ENCODE results near the gene ARHGEF11. TPM values are rescaled to one million over a fixed set of nuclear protein-coding genes. Genes with fewer than 3 reads are reported as not detected.
A peak's percentile ranks its signal among the peaks of the same experiment; 100 is the strongest.

The ARHGEF11 gene
- total and polyA plus RNA-seq, 2 donors (not counting 1 experiment from before 2014, with no cell fraction given) = 1.0 to 4.6 TPM

DNA sequence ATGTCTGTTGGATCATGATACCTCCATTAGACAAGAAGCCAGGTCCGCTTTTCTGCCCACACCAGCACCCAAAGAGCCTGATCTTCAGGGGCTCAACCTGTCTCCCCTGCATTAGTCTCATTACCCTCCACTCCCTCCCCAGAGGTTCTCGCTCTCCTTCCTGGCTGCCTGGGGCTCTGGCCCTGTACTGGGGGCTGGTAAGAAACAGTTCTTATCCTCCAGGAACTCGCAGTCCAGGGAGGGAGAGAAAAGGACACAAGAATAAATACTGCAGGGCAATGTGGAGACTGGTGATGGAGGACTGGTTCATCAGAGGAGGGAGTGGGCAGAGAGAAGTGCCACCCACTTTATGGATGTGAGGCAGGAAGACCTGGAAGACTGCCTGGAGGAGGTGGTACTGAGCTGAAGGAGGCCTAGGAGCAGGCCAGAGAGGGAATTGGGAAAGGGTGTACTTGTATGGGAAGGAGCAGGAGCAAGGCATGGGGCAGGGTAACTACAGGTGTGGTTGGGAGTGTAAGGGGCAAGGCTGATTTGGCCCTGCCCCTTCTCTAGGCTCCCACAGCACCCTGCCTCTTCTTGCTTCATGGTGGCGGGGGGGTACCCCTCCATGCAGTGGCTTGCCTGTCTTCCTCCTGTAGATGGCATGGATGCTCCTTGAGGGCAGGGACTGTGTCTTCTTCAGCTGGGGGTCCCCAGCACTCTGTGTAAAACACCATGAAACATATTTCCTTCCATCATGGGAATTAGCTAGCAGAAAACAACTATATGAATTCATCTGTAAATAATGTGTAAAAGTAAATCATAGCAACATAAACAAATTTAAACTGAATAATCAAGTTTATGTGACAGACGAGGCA lies 120.2 kb downstream of the ARHGEF11 start:
- Histone ChIP-seq H3K9me3 (ENCODE audit: control extremely low read depth in 1 of 3, control insufficient read depth in 2 of 3, insufficient read depth in 1 of 3, low read length in 2 of 3) (no peaks in the 10 kb centered on the region), H3K4me3 (ENCODE audit: control extremely low read depth in 1 of 5, extremely low read depth in 1 of 5, insufficient read depth in 1 of 5, low read depth in 2 of 5, low read length in 4 of 5) (no peak overlapping the region), H3K79me2 (ENCODE audit: control insufficient read depth, insufficient read depth, low read length) (no peaks in the 10 kb centered on the region), H4K20me1 (ENCODE audit: control insufficient read depth, insufficient read depth, low read length, poor library complexity, severe bottlenecking) (no peaks in the 10 kb centered on the region), H3K9ac (ENCODE audit: low read length) (no peak overlapping the region), H2AFZ (ENCODE audit: insufficient read depth, low read depth, low read length, poor library complexity, severe bottlenecking) (no peak overlapping the region), H3K4me2 (replicated peaks; ENCODE audit: low read depth, low read length, poor library complexity, severe bottlenecking) (no peak overlapping the region), H3K36me3 (replicated peaks in 1 of 2; ENCODE audit: control extremely low read depth in 1 of 2, control insufficient read depth in 1 of 2, extremely low read depth in 1 of 2, insufficient read depth in 2 of 2, low read length in 1 of 2) (no peaks in the 10 kb centered on the region), H3K27ac (ENCODE audit: low read length in 2 of 2) (no peak overlapping the region), H3K27me3 (replicated peaks in 1 of 4; ENCODE audit: control extremely low read depth in 1 of 4, control insufficient read depth in 3 of 4, insufficient read depth in 4 of 4, low read length in 3 of 4) (peaks cover 0 to 82% (median 42%) of the 10 kb centered on the region in 4 experiments), H3K4me1 (ENCODE audit: control insufficient read depth in 2 of 2, insufficient read depth in 2 of 2, low read length in 2 of 2) (peaks cover 19 to 23% of the 10 kb centered on the region in 2 donors)
- intact Hi-C loops (cut with micrococcal nuclease) = no loop called here
- POLR2A ChIA-PET = no interaction called here
- Mint-ChIP-seq H3K27ac (no peak overlapping the region), H3K27me3 (peaks cover 78% of the 10 kb centered on the region), H3K4me3 (no peak overlapping the region), H3K9me3 (ENCODE audit: insufficient read depth) (no peaks in the 10 kb centered on the region), H3K4me1 (peaks cover 18% of the 10 kb centered on the region)
- CTCF ChIA-PET = no interaction called here
- no peak for ATAC-seq (ENCODE audit: low read depth)
- TF ChIP-seq, protein P1, sequence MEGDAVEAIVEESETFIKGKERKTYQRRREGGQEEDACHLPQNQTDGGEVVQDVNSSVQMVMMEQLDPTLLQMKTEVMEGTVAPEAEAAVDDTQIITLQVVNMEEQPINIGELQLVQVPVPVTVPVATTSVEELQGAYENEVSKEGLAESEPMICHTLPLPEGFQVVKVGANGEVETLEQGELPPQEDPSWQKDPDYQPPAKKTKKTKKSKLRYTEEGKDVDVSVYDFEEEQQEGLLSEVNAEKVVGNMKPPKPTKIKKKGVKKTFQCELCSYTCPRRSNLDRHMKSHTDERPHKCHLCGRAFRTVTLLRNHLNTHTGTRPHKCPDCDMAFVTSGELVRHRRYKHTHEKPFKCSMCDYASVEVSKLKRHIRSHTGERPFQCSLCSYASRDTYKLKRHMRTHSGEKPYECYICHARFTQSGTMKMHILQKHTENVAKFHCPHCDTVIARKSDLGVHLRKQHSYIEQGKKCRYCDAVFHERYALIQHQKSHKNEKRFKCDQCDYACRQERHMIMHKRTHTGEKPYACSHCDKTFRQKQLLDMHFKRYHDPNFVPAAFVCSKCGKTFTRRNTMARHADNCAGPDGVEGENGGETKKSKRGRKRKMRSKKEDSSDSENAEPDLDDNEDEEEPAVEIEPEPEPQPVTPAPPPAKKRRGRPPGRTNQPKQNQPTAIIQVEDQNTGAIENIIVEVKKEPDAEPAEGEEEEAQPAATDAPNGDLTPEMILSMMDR (IDR thresholded peaks at IDR 0.05) = no peak
- TF ChIP-seq EZH2 (IDR thresholded peaks at IDR 0.05; ENCODE audit: borderline replicate concordance, insufficient read depth, low read depth, low read length, poor library complexity, severe bottlenecking) = no peak
- WGBS (ENCODE audit: insufficient coverage) = 84% methylated on average over 2 of the region's 5 CpGs
- DNase-seq = no peak

DNA sequence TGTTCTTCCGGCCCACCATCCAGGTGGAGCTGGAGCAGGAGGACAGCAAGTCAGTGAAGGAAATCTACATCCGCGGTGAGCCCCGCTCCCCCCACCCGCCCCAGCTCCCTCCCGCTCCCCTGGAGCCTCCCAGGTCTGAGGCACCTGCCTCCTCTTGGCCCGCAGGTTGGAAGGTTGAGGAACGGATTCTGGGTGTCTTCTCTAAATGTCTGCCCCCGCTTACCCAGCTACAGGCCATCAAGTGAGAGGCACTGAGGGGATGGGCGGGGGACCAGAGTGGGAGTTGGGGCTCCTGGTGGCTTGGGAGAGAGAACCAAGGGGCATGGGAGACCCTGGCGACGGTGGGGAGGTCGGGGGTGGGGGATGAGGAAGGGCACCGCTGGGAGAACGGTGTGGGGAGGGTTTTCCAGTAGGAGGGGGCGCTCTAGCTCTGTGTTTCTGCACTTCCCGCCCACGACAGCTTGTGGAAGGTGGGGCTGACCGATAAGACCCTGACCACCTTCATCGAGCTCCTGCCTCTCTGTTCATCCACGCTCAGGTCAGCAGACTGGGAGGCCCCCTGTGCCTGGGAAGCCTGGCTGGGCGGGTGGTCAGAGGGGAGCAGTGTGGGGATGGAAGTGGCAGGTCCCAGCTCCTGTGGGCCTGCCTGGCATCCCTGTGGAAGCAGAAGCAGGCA lies 120.9 kb downstream of the ARHGEF11 start:
- CTCF ChIA-PET = no interaction called here
- Mint-ChIP-seq H3K27me3 (peaks cover 73% of the 10 kb centered on the region), H3K27ac (no peak overlapping the region), H3K4me1 (peaks cover 18% of the 10 kb centered on the region), H3K9me3 (ENCODE audit: insufficient read depth) (no peaks in the 10 kb centered on the region), H3K4me3 (no peak overlapping the region)
- peak overlapping the region; percentile 50 for H3K4me2 ChIP-seq (replicated peaks; ENCODE audit: low read depth, low read length, poor library complexity, severe bottlenecking)
- no peaks in the 10 kb centered on the region for H3K36me3 ChIP-seq (replicated peaks in 1 of 2; ENCODE audit: control extremely low read depth in 1 of 2, control insufficient read depth in 1 of 2, extremely low read depth in 1 of 2, insufficient read depth in 2 of 2, low read length in 1 of 2)
- no peak overlapping the region for H2AFZ ChIP-seq (ENCODE audit: insufficient read depth, low read depth, low read length, poor library complexity, severe bottlenecking)
- DNase-seq = no peak
- peaks cover 0 to 87% (median 44%) of the 10 kb centered on the region in 4 experiments for H3K27me3 ChIP-seq (replicated peaks in 1 of 4; ENCODE audit: control extremely low read depth in 1 of 4, control insufficient read depth in 3 of 4, insufficient read depth in 4 of 4, low read length in 3 of 4)
- H3K79me2 ChIP-seq (ENCODE audit: control insufficient read depth, insufficient read depth, low read length) = no peaks in the 10 kb centered on the region
- no peak for ATAC-seq (ENCODE audit: low read depth)
- H3K4me3 ChIP-seq (ENCODE audit: control extremely low read depth in 1 of 5, extremely low read depth in 1 of 5, insufficient read depth in 1 of 5, low read depth in 2 of 5, low read length in 4 of 5) = no peak overlapping the region
- no peaks in the 10 kb centered on the region for H4K20me1 ChIP-seq (ENCODE audit: control insufficient read depth, insufficient read depth, low read length, poor library complexity, severe bottlenecking)
- no peak overlapping the region for H3K9ac ChIP-seq (ENCODE audit: low read length)
- TF ChIP-seq, protein P1 (IDR thresholded peaks at IDR 0.05) = no peak
- TF ChIP-seq EZH2 (IDR thresholded peaks at IDR 0.05; ENCODE audit: borderline replicate concordance, insufficient read depth, low read depth, low read length, poor library complexity, severe bottlenecking) = no peak
- no peaks in the 10 kb centered on the region for H3K9me3 ChIP-seq (ENCODE audit: control extremely low read depth in 1 of 3, control insufficient read depth in 2 of 3, insufficient read depth in 1 of 3, low read length in 2 of 3)
- intact Hi-C loops (cut with micrococcal nuclease) = no loop called here
- POLR2A ChIA-PET = no interaction called here
- H3K27ac ChIP-seq (ENCODE audit: low read length in 2 of 2) = no peak overlapping the region
- H3K4me1 ChIP-seq (ENCODE audit: control insufficient read depth in 2 of 2, insufficient read depth in 2 of 2, low read length in 2 of 2) = peaks cover 19 to 23% of the 10 kb centered on the region in 2 donors
- WGBS (ENCODE audit: insufficient coverage) = 60% methylated on average over 14 of the region's 22 CpGs

Data from B cell (primary cell).